Endodermal cell (in vitro differentiated cells): Measurements from ENCODE around the gene SPPL2C. TPM values are rescaled to one million over a fixed set of nuclear protein-coding genes. Genes with fewer than 3 reads are reported as not detected.
A peak's percentile ranks its signal among the peaks of the same experiment; 100 is the strongest.

Experiments
- DNase-seq: peaks from one replicate; pipeline ENCODE4 v3.0.0-alpha.2; 2017
- H3K27ac ChIP-seq: 2 replicates; pipeline ENCODE4 v1.5.1; 2013; ENCODE audit warnings: mild to moderate bottlenecking, low read depth, low read length, moderate library complexity
- H3K27me3 ChIP-seq: 2 replicates; pipeline ENCODE4 v1.6.1; 2013; ENCODE audit warnings: mild to moderate bottlenecking, low read length, moderate library complexity; ENCODE audit not compliant: insufficient read depth, control insufficient read depth, poor library complexity, severe bottlenecking
- H3K36me3 ChIP-seq: 2 replicates; pipeline ENCODE4 v1.7.0; 2013; ENCODE audit warnings: mild to moderate bottlenecking, low read length, moderate library complexity; ENCODE audit not compliant: control insufficient read depth, insufficient read depth
- H3K4me1 ChIP-seq: one replicate; pipeline ENCODE4 v1.7.0; 2013; ENCODE audit warnings: low read length; ENCODE audit not compliant: control insufficient read depth, insufficient read depth
- H3K4me3 ChIP-seq: 2 replicates; pipeline ENCODE4 v1.5.1; 2013; ENCODE audit warnings: mild to moderate bottlenecking, low read length, moderate library complexity
- H3K9ac ChIP-seq: 2 replicates; pipeline ENCODE4 v1.6.1; 2013; ENCODE audit warnings: mild to moderate bottlenecking, low read length, moderate library complexity; ENCODE audit not compliant: poor library complexity, severe bottlenecking; ENCODE audit errors: extremely low read depth
- H3K9me3 ChIP-seq: 2 replicates; pipeline ENCODE4 v1.6.1; 2013; ENCODE audit warnings: mild to moderate bottlenecking, low read length, moderate library complexity; ENCODE audit not compliant: control insufficient read depth
- H3K27ac Mint-ChIP-seq: 2 replicates; pipeline ENCODE4 v1.8.0; 2020; ENCODE audit warnings: mixed read lengths
- H3K27me3 Mint-ChIP-seq: 2 replicates; pipeline ENCODE4 v1.8.0; 2021; ENCODE audit warnings: mild to moderate bottlenecking, mixed read lengths; ENCODE audit not compliant: insufficient read depth
- H3K36me3 Mint-ChIP-seq: 2 replicates; pipeline ENCODE4 v1.8.0; 2020; ENCODE audit warnings: low read depth, mixed read lengths
- H3K4me1 Mint-ChIP-seq: 2 replicates; pipeline ENCODE4 v1.8.0; 2020; ENCODE audit warnings: mixed read lengths
- H3K4me3 Mint-ChIP-seq: 2 replicates; pipeline ENCODE4 v1.8.0; 2020; ENCODE audit warnings: mild to moderate bottlenecking, moderate library complexity, mixed read lengths
- H3K9me3 Mint-ChIP-seq: 2 replicates; pipeline ENCODE4 v1.8.0; 2020; ENCODE audit warnings: mild to moderate bottlenecking, mixed read lengths
- WGBS, 2 experiments: methylation state at CpG; one replicate each; pipeline versions ENCODE4 v1.1.5 to v1.1.7; 2013; ENCODE audit warnings: missing lambda C conversion rate in 2 of 2, mixed read lengths in 1 of 2; ENCODE audit not compliant: insufficient coverage in 1 of 2, insufficient read length in 1 of 2; 5-methylcytosine and 5-hydroxymethylcytosine counted together
- total RNA-seq, 2 donors: library from RNA; stranded (reverse); fragmentation: NEBNext Ultra II Directional in 1 of 2; extraction: Animal tissue kit (Norgen Biotek cat#: 25700) in 1 of 2; gene quantifications; 2 replicates in 1 of 2; 3 replicates in 1 of 2; pipeline ENCODE4 v1.2.1, GENCODE V29; 2021
- TF ChIP-seq, protein P1 (sequence below): fragments of 200-600 bp; sonication (generic); conservative IDR thresholded peaks from 2 replicates; pipeline ENCODE4 v1.5.0; 2021; ENCODE audit warnings: antibody characterized with exemption, mild to moderate bottlenecking

The SPPL2C gene
- total RNA-seq, 2 donors from 2014 or later, result not detected

GRCh38 chr17:45824475-45824874, 20.2 kb upstream of the SPPL2C start:
- H3K4me1 ChIP-seq, result no peaks in the 10 kb centered on the region
- H3K9ac ChIP-seq, result no peak overlapping the region
- H3K9me3 ChIP-seq, result no peaks in the 10 kb centered on the region
- H3K36me3 Mint-ChIP-seq, result no peaks in the 10 kb centered on the region
- no peak overlapping the region for H3K27ac ChIP-seq
- no peak overlapping the region for H3K27ac Mint-ChIP-seq
- peak; percentile 79 for DNase-seq
- no peaks in the 10 kb centered on the region for H3K27me3 ChIP-seq
- H3K4me3 ChIP-seq, result no peak overlapping the region
- H3K4me1 Mint-ChIP-seq, result no peaks in the 10 kb centered on the region
- peaks cover 6% of the 10 kb centered on the region for H3K27me3 Mint-ChIP-seq
- no peaks in the 10 kb centered on the region for H3K9me3 Mint-ChIP-seq
- H3K4me3 Mint-ChIP-seq, result no peak overlapping the region
- no peaks in the 10 kb centered on the region for H3K36me3 ChIP-seq
- WGBS, 2 experiments, result 60 to 84% methylated on average over 2 to 7 of the region's 7 CpGs
- TF ChIP-seq, protein P1, sequence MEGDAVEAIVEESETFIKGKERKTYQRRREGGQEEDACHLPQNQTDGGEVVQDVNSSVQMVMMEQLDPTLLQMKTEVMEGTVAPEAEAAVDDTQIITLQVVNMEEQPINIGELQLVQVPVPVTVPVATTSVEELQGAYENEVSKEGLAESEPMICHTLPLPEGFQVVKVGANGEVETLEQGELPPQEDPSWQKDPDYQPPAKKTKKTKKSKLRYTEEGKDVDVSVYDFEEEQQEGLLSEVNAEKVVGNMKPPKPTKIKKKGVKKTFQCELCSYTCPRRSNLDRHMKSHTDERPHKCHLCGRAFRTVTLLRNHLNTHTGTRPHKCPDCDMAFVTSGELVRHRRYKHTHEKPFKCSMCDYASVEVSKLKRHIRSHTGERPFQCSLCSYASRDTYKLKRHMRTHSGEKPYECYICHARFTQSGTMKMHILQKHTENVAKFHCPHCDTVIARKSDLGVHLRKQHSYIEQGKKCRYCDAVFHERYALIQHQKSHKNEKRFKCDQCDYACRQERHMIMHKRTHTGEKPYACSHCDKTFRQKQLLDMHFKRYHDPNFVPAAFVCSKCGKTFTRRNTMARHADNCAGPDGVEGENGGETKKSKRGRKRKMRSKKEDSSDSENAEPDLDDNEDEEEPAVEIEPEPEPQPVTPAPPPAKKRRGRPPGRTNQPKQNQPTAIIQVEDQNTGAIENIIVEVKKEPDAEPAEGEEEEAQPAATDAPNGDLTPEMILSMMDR, result peak; percentile 61

GRCh38 chr17:45824901-45825492, 19.7 kb upstream of the SPPL2C start:
- no peaks in the 10 kb centered on the region for H3K36me3 ChIP-seq
- H3K27ac ChIP-seq, result no peak overlapping the region
- no peak overlapping the region for H3K9ac ChIP-seq
- no peaks in the 10 kb centered on the region for H3K27me3 ChIP-seq
- no peaks in the 10 kb centered on the region for H3K9me3 ChIP-seq
- no peak for DNase-seq
- Mint-ChIP-seq H3K4me1 (no peaks in the 10 kb centered on the region), H3K27me3 (peaks cover 6% of the 10 kb centered on the region), H3K4me3 (no peak overlapping the region), H3K27ac (no peak overlapping the region), H3K36me3 (no peaks in the 10 kb centered on the region), H3K9me3 (no peaks in the 10 kb centered on the region)
- H3K4me1 ChIP-seq, result no peaks in the 10 kb centered on the region
- H3K4me3 ChIP-seq, result no peak overlapping the region
- TF ChIP-seq, protein P1, result no peak
- 88 to 100% methylated on average over 2 to 13 of the region's 13 CpGs for WGBS, 2 experiments

DNA sequence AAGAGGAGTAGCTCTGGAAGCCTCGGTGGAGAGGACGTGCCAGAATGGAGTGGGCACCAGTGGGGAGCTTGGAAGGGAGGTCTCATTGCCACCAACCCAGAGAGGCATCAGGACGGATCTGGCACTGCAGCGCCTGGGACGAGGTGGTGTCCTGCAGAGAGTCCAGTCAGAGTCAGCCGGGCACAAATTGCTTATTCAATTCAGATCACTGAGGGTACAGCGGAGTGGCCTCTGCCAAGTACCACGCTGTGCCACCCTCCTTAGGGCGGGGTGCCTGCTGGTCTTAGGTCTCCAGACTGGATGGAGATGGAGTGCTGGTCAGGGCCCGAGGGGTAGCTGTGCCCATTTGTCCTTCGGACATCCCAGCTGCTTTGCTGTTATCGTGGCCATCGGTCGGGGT, 18.9 kb upstream of the SPPL2C start:
- no peak overlapping the region for H3K9ac ChIP-seq
- H3K27me3 Mint-ChIP-seq, result peaks cover 2% of the 10 kb centered on the region
- WGBS, 2 experiments, result 92 to 98% methylated on average over 12 to 14 of the region's 14 CpGs

More for the DNA sequence above, 18.9 kb upstream of the SPPL2C start:
- Mint-ChIP-seq H3K4me1 (no peaks in the 10 kb centered on the region), H3K36me3 (no peaks in the 10 kb centered on the region), H3K27ac (no peak overlapping the region), H3K4me3 (no peak overlapping the region), H3K9me3 (no peaks in the 10 kb centered on the region)
- Histone ChIP-seq H3K36me3 (no peaks in the 10 kb centered on the region), H3K9me3 (no peaks in the 10 kb centered on the region), H3K27ac (no peak overlapping the region), H3K4me3 (no peak overlapping the region), H3K4me1 (no peaks in the 10 kb centered on the region), H3K27me3 (no peaks in the 10 kb centered on the region)
- DNase-seq, result no peak
- TF ChIP-seq, protein P1, result no peak
